IMR-90 (cell line): ENCODE results near the gene USP14.

Experiments
- CHD1 ChIP-seq: IDR thresholded peaks from 2 replicates; pipeline ENCODE4 v1.6.1; 2012; ENCODE audit warnings: low read depth, low read length, improper control_type of control experiment
- CTCF ChIP-seq: conservative IDR thresholded peaks from 2 replicates; pipeline ENCODE4 v1.5.1; 2012; ENCODE audit warnings: mild to moderate bottlenecking, low read depth, low read length, improper control_type of control experiment
- MAFK ChIP-seq: IDR thresholded peaks from 2 replicates; pipeline ENCODE4 v1.6.1; 2012; ENCODE audit warnings: low read depth, low read length, improper control_type of control experiment
- MAZ ChIP-seq: IDR thresholded peaks from 2 replicates; pipeline ENCODE4 v1.6.1; 2012; ENCODE audit warnings: low read depth, mild to moderate bottlenecking, low read length, improper control_type of control experiment, moderate library complexity, borderline replicate concordance
- MXI1 ChIP-seq: IDR thresholded peaks from 2 replicates; pipeline ENCODE4 v1.6.1; 2012; ENCODE audit warnings: low read depth, mild to moderate bottlenecking, low read length, moderate library complexity, borderline replicate concordance
- POLR2A ChIP-seq: IDR thresholded peaks from 2 replicates; pipeline ENCODE4 v1.6.1; 2012; ENCODE audit warnings: mild to moderate bottlenecking, low read depth, low read length
- RAD21 ChIP-seq: IDR thresholded peaks from 2 replicates; pipeline ENCODE4 v1.6.1; 2012; ENCODE audit warnings: low read length, improper control_type of control experiment
- RCOR1 ChIP-seq: IDR thresholded peaks from 2 replicates; pipeline ENCODE4 v1.6.1; 2012; ENCODE audit warnings: mild to moderate bottlenecking, low read length, improper control_type of control experiment; ENCODE audit not compliant: insufficient replicate concordance
- RFX5 ChIP-seq: IDR thresholded peaks from 2 replicates; pipeline ENCODE4 v1.8.0; 2012; ENCODE audit warnings: low read depth, mild to moderate bottlenecking, low read length, moderate library complexity
- SMC3 ChIP-seq: fragments of 150-350 bp; IDR thresholded peaks from 2 replicates; pipeline ENCODE4 v1.6.1; 2016; ENCODE audit warnings: low read depth, mild to moderate bottlenecking, antibody characterized with exemption, low read length, moderate library complexity

GRCh38 chr18:154151-154550, 4.2 kb upstream of the USP14 start:
- TF ChIP-seq CTCF: no peak
- TF ChIP-seq RAD21: no peak
- TF ChIP-seq MAZ: no peak
- TF ChIP-seq MXI1: no peak
- TF ChIP-seq RFX5: no peak
- TF ChIP-seq POLR2A: no peak
- no peak for TF ChIP-seq MAFK
- TF ChIP-seq RCOR1: no peak
- TF ChIP-seq CHD1: no peak
- no peak for TF ChIP-seq SMC3
